ENCODE measurements around the gene LAMA3.

LAMA3 gene

DNA sequence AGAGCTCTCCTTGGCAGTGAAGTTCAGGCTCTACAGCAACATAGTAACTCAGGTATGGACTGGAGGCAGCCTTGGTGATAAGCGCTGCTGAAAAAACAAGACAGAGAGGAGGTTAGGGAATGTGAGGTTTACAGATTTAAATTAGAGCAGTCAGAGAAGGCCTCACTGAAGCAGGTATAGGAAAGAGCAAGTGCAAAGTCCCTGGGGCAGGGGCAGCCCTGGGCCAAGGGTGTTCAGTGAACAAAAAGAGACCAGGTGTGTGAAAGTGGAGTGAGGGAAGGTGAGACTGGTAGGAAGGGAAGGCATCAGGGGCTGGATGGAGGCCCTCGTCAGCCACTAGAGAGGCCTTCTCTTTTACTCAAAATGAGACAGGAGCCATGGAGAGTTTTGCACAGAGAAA is 89.6 kb downstream of the LAMA3 start:
- DNase-seq (ENCODE audit: low read depth), result no peak

DNA sequence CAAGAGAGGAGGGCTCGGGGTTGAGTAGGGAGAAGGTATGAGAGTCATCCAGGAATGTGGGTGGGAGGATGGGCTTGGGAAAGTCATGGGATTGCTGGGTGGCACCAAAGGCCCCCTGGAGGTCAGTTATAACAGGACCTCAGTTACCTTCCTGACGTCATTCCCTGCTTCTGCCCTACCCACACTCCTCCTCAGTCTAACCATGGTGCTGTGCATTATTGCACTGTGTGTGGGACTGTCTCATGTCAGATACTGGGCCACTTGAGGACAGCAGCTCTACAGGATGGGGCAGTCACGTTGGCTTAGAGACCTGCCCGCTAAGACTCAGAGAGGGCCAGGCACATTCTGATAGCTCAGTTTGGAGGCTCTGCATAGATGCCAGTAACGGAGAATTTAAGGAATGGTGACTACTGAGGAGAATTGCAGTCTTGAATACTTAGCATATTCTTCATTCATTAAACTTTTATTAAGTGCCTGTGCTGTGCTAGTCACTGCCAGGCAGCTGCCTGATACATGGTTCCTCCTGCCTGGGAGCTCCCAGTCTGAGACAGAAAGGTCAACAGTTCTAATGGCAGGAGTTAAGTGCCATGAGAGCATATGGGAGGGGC is 90.5 kb downstream of the LAMA3 start:
- no peak for DNase-seq (ENCODE audit: low read depth)

GRCh38 chr18:23784832-23785245 is 95.6 kb downstream of the LAMA3 start:
- no peak for DNase-seq (ENCODE audit: low read depth)

DNA sequence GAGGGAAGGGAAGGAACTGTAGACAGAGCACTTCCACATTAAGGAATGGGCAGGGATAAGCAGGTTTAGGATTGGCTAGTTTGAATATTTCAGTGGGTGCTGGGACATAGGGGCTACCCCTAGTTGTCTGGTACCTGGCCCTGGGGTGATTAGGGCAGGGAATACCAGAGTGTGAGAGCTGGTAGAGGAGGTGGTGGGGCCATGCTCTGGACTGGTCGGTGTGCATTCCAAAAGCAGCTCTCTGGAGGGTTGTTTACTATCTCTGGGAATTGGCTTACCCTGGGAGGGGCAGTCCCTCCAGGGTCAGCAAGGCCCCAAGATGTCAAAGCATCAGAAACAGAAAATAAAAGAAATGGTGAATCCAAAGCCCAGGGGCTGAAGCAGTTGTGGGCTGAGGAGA is 103.8 kb downstream of the LAMA3 start:
- no peak for DNase-seq (ENCODE audit: low read depth)

DNA sequence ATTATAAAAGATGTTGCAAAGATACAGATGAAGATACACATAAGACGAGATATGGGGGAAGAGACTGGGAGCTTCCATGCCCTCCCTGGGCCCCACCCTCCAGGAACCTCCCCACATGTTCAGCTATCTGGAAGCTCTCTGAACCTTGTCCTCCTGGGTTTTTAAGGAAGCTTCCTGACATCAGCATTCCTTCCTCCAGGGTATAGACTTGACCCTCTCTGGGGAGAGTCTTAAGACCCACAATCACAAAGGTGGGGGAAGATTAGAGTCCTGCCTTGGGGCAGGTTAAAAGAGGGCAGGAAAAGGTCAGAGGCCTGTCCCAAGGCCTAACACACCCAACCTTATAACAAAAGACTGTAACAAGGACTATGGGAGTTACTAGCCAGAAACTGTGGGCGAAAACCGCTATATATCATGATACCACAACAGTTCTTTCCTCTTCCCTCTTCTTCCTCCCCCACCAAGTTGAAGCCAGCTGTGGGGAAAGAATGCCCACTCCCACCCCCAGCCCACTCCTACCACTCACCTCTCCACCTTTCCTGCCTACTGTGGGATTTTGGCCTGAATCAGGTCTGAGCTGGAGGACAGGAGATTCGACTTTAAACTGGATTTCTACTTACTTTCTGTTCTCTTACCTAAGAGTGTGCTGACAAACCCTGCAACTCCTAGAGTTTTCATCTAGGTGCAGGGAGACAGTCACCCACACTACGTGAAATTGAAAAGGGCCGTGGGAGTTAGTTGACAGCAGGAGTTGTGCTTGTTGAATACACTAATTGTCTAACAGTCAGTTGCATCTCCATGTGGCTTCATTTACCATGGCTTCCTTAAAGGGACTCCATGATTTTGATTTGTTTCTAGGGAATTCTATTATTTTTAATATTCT is 105.0 kb downstream of the LAMA3 start:
- DNase-seq (ENCODE audit: low read depth), result no peak

DNA sequence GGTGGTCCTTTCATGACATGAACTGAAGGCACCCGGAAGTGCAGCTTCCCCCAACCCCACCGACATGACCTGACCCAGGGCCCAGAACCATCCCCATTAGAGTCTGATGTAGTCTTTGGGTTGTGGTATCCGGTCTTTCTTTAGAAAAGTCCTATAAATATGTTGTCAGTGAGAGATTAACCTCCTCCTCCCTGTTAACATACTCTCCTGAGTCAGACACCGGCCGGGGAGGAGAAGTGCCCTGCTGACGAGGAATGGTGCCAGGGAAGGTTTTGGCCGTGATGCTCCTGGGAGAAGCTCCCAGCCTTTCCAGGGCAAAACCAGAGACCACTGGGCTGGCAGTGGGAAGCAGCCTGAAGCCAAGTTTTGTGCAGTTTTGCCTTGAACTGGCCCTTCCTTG is 109.0 kb downstream of the LAMA3 start:
- no peak for DNase-seq (ENCODE audit: low read depth)

- DNase-seq (ENCODE audit: low read depth), result no peak
These were observed 109.6 kb downstream of the LAMA3 start for GRCh38 chr18:23798824-23799223.

- no peak for DNase-seq (ENCODE audit: low read depth)
These were observed 110.3 kb downstream of the LAMA3 start for GRCh38 chr18:23799540-23799939.

- no peak for DNase-seq (ENCODE audit: low read depth)
These were observed 111.6 kb downstream of the LAMA3 start for GRCh38 chr18:23800902-23801301.

DNA sequence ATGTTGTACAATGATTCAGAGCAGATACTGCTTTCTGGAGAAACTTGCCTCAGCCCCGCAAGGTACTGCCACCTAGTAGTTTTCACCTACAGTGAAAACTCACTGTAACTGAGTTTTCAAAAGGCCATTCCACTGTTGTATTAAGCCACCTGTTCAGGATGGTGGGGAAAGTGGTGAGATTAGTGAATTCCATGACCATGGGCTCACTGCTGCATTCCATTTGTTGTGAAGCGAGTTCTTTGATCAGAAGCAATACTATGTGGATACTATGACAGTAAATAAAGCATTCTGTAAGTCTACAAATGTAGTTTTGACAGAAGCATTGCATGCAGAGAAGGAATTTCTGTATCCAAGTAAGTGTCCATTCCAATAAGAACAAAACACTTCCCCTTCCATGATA is 113.6 kb downstream of the LAMA3 start:
- no peak for DNase-seq (ENCODE audit: low read depth)

DNA sequence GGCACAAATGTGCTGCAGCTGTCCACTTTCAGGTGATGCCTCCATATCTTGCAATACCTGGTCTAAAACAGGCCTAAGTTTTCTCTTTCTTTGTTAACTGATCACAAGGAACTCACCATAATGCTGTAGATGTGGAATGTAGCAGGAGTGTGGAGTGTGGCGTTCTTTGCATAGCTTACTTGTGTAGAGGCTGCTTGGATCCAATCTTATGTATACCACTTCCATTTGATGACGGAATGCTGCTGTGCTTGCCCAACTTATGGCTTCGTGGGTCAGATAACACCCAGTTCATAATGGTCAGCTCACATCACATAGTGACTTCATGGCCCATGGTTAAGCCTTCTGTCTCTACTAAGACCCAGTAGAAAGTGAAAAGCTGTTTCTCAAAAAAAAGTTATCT is 114.5 kb downstream of the LAMA3 start:
- no peak for DNase-seq (ENCODE audit: low read depth)

DNA sequence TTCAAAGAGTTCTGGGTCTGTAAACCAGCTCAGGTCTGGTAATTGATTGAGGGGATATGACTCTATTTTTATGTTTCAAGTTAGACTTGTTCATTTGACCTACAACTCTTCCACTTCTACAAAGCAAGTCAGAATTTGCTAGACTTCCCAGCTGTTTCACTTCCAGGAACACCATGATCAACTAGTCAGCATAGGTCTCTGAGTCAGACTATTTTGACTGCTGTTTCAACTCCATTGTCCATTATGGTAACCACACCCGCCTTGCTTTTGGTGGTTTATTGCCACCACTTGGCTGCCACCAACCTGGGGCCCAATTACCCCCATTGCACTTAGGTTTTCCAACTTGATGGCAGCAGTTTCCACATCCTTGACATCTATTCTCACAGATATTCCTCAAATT is 116.6 kb downstream of the LAMA3 start:
- DNase-seq (ENCODE audit: low read depth), result no peak

DNA sequence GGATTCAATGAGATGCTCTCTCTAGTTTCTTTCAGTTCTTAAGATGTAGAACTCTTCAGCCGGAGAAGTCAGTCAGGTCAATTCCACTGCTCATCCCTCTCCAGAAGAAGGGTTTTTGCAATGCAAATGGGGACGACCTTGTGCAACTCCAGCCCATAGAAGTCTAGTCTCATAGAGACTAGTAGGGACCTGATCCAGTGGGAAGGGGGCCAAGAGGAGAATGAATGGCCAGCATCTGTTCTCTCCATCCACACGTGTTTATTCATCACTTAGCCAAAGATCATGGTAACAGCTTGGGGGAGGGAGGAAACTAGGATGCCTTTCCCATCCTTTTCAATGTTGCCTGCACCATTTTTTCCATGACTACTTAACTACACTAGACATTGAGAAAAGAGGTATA is 120.2 kb downstream of the LAMA3 start:
- no peak for DNase-seq (ENCODE audit: low read depth)

DNA sequence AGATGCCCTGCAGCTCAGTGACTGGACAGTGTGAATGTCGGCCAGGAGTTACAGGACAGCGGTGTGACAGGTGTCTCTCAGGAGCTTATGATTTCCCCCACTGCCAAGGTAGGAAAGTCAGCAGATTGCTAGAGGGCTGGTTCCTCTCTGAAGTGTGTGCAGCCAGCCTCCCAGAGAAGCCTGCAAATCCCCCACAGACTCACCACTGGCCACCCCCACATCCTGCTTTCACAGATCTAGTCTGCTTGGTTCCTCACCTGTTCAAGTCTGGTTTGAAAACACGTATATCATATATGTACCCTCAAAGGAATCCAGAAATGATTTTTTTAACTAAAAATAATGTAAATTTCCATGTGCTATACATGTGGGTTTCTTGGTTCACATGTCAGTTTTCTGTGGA is 121.1 kb downstream of the LAMA3 start:
- no peak for DNase-seq (ENCODE audit: low read depth)

GRCh38 chr18:23811176-23811575 is 121.9 kb downstream of the LAMA3 start:
- DNase-seq (ENCODE audit: low read depth), result no peak

GRCh38 chr18:23812546-23813440 is 123.5 kb downstream of the LAMA3 start:
- DNase-seq (ENCODE audit: low read depth), result no peak

DNA sequence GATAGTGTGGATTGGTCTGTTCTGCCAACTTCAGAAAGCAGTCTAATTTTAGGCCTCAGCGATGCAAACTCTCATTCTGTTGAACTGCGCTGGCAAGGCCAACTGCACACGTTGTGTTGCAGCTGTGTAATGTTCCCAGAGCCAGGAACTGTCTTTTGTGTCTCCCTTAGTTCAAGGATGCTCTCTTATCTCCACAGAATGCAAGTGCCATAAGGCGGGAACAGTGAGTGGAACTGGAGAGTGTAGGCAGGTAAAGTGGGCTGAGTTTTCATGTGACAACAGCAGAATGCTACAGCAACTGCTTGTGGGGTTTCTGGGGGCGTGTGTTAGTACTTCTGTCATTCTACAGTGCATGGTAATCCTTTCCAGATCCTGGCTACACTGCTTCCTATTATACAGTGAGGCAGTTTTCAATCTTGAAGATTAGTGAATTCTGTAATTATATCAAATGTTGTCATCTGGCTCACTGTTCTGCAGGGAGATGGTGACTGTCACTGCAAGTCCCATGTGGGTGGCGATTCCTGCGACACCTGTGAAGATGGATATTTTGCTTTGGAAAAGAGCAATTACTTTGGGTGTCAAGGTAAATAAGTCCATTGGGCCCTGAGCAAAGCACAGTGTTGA is 125.8 kb downstream of the LAMA3 start:
- no peak for DNase-seq (ENCODE audit: low read depth)

- DNase-seq (ENCODE audit: low read depth), result no peak
These were observed 126.8 kb downstream of the LAMA3 start for GRCh38 chr18:23816021-23816420.

DNA sequence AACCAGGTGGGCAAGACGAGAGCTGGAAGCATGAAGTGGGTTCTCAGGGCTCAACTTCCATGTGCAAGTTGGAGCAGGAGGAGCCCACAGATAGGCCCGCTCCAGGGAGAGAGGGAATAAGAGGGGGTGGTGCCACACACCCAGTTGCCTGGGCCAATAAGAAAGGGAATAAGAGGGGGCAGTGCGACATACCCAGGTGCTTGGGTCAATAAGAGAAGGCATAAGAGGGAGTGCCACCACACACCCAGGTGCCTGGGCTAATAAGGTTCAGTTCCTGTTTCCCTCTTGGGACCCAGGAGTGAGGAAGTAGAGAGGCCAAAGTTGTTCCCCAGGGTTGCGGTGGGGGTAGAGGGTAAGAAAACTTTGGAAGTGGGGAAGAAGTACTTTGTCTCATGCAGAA is 127.5 kb downstream of the LAMA3 start:
- DNase-seq (ENCODE audit: low read depth), result no peak

- no peak for DNase-seq (ENCODE audit: low read depth)
These were observed 129.7 kb downstream of the LAMA3 start for GRCh38 chr18:23819001-23819400.

DNA sequence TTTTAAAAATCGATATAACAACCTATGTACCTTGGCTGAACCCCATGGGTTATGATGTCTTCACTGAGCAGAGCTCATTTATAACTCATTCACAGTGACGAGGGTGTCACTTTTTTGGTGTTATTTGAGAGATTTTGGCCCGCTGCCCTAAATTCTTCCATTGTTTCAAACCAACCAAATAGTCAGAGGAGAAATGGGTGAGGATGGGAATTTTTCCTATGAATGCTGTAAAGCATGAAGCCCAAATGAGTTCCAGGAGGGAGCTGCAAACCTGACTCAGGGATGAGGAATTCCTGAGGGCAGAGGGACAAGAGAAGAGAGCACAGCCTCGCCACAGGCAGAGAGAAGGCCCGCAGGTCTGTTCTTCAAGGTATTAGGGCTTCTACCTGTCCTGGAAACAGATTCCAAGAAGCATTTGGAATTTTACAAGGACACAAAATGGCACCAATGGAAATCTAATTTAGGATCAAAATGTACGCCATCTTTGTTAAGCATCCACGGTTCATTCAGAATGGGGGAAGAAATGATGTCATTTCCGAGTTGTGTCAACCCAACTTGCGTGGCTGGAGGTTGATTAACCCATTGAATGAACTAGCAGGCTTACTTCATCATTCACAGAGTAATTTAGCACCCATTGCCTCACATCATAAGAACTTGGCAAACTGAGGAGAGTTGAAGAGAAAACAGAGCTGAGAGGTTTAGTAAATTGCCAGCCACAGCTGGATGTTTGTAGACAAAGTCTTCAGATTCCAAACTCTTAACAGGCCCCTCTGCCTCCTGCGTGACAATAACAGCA is 133.5 kb downstream of the LAMA3 start:
- no peak for DNase-seq (ENCODE audit: low read depth)

Data from CMK (cell line).